ENCODE results near the gene ZCCHC7.
A peak's percentile ranks its signal among the peaks of the same experiment; 100 is the strongest.
"Not testable (repeated sequence)": the region's sequence is repeated elsewhere in the genome, so short reads cannot be mapped to it uniquely, and the experiment has no call there.

Gene ZCCHC7

DNA sequence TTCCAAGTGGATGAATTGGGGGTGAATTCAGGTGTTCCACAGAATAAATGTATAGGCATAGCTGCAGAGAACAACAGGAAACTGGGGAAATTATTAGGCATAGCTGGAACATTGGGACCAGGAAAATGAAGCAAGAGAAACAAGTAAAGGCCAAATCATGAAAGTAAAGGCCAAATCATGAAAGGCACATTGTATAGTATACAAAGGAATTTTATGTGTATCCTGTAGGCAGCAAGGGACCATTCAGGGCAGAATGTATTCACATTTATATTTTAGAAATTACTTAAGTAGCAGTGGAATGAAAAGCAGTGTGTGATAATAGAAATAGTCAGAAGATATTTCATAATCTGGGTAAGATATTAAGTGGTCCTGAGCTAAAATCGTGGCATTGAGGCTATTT is 174.8 kb downstream of the ZCCHC7 start:
- Histone ChIP-seq H3K27ac (ENCODE audit: insufficient read depth, low read length, poor library complexity, severe bottlenecking) (no peak overlapping the region), H3K4me1 (ENCODE audit: control insufficient read depth, insufficient read depth, low read length, poor library complexity, severe bottlenecking) (no peaks in the 10 kb centered on the region), H3K4me3 (ENCODE audit: insufficient read depth, low read depth, low read length, poor library complexity, severe bottlenecking) (no peak overlapping the region), H3K27me3 (replicated peaks; ENCODE audit: control insufficient read depth, insufficient read depth, low read length, poor library complexity, severe bottlenecking) (no peaks in the 10 kb centered on the region), H3K9me3 (ENCODE audit: control insufficient read depth, low read length) (no peaks in the 10 kb centered on the region), H3K36me3 (ENCODE audit: control insufficient read depth, insufficient read depth, low read length) (no peaks in the 10 kb centered on the region)
- no peak for DNase-seq

DNA sequence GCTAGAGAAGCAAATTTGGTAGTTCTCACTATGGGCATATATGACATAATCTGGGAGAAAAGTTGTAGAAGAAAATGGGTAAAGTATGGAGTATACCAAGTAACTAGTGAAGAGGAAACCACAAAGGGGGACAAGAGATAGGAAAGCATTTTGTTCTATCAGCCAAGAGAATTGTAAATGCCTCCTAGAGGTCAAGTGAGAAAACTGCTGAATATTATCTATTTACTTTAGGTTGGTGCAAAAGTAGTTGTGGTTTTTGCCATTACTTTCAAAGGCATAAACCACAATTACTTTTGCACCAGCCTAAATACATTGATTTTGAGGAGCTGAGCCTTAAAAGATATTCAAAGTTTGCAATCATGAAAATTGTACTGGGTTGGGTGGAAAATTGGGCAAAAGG is 175.4 kb downstream of the ZCCHC7 start:
- Histone ChIP-seq H3K4me3 (ENCODE audit: insufficient read depth, low read depth, low read length, poor library complexity, severe bottlenecking) (no peak overlapping the region), H3K4me1 (ENCODE audit: control insufficient read depth, insufficient read depth, low read length, poor library complexity, severe bottlenecking) (peaks cover 3% of the 10 kb centered on the region), H3K27me3 (replicated peaks; ENCODE audit: control insufficient read depth, insufficient read depth, low read length, poor library complexity, severe bottlenecking) (no peaks in the 10 kb centered on the region), H3K27ac (ENCODE audit: insufficient read depth, low read length, poor library complexity, severe bottlenecking) (no peak overlapping the region), H3K9me3 (ENCODE audit: control insufficient read depth, low read length) (no peaks in the 10 kb centered on the region), H3K36me3 (ENCODE audit: control insufficient read depth, insufficient read depth, low read length) (no peaks in the 10 kb centered on the region)
- DNase-seq, result no peak

DNA sequence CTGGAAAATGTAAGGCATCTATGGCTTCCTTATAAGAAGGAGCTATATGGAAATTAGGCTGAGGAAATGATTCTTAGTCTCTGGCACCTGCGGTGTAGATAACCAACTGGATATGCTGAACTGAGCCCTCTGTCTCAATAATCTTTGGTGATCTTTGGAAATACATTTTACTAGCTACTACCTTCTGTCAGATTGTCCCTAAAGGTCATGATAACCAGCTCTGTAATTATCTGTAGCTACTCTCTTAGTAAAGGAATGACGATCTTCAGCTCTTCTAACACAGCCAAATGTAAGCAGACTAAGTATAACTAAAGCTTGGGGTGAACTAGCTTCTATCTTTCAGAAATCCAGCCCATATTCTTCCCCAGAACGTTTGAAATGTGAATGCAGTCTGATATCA is 177.2 kb downstream of the ZCCHC7 start:
- no peaks in the 10 kb centered on the region for H3K9me3 ChIP-seq (ENCODE audit: control insufficient read depth, low read length)
- H3K27me3 ChIP-seq (replicated peaks; ENCODE audit: control insufficient read depth, insufficient read depth, low read length, poor library complexity, severe bottlenecking), result no peaks in the 10 kb centered on the region
- no peak overlapping the region for H3K27ac ChIP-seq (ENCODE audit: insufficient read depth, low read length, poor library complexity, severe bottlenecking)
- DNase-seq, result no peak
- H3K4me1 ChIP-seq (ENCODE audit: control insufficient read depth, insufficient read depth, low read length, poor library complexity, severe bottlenecking), result peaks cover 12% of the 10 kb centered on the region
- no peaks in the 10 kb centered on the region for H3K36me3 ChIP-seq (ENCODE audit: control insufficient read depth, insufficient read depth, low read length)
- no peak overlapping the region for H3K4me3 ChIP-seq (ENCODE audit: insufficient read depth, low read depth, low read length, poor library complexity, severe bottlenecking)

DNA sequence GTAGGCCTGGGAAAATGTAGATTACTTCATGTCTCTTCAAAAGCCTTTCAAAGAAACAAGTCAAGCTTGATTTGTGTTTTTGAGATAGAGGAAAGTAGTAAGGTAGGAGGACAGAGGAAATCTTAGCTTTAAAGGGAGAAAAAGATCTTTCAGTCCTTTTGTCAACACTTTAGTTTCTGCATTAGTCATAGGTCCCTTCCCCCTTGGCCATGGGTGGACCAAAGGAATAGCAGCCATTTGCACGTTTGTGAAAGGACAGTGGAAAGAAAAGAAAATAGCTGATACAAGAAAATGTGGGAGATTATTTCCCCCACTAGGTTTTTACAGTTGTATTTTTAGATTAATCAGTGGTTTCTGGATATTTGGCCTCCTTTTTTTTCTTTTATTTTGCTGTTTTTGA is 180.2 kb downstream of the ZCCHC7 start:
- Histone ChIP-seq H3K27me3 (replicated peaks; ENCODE audit: control insufficient read depth, insufficient read depth, low read length, poor library complexity, severe bottlenecking) (no peaks in the 10 kb centered on the region), H3K9me3 (ENCODE audit: control insufficient read depth, low read length) (no peaks in the 10 kb centered on the region), H3K4me1 (ENCODE audit: control insufficient read depth, insufficient read depth, low read length, poor library complexity, severe bottlenecking) (peaks cover 15% of the 10 kb centered on the region), H3K4me3 (ENCODE audit: insufficient read depth, low read depth, low read length, poor library complexity, severe bottlenecking) (no peak overlapping the region), H3K27ac (ENCODE audit: insufficient read depth, low read length, poor library complexity, severe bottlenecking) (no peak overlapping the region), H3K36me3 (ENCODE audit: control insufficient read depth, insufficient read depth, low read length) (peaks cover 7% of the 10 kb centered on the region)
- DNase-seq, result no peak

DNA sequence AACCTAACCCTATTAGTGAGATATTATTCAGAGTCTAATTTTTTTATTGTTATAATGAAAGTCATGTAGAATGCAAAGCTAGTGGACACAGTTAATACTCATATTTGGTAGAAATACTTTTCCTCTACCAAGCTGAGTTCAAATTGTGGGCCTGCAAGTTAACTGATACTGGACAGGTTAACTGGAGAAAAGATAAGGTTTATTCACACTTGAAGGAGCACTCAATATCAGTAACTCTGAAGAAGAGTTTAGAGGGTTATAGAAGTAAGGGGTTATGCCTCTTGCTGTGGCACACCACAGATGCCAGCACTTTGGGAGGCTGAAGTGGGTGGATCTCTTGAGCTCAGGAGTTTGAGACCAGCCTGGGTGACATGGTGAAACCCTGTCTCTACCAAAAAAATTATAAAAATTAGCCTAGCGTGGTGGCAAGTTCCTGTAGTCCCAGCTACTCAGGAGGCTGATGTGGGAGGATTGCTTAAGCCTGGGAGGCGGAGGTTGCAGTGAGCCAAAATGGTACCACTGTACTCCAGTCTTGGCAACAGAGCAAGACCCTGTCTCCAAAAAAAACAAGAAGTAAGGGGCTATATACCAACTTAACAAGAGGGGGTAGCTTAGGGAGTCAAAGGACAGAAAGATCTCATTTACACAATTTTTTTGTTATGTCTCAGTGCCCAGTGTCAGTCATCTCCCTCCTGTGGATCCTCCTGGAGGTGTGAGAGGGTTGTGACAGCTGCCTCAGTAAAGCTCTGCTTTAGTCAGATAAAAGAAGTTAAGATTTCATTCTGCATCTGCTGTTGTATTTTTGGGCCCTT is 180.9 kb downstream of the ZCCHC7 start:
- no peak overlapping the region for H3K4me3 ChIP-seq (ENCODE audit: insufficient read depth, low read depth, low read length, poor library complexity, severe bottlenecking)
- H3K27ac ChIP-seq (ENCODE audit: insufficient read depth, low read length, poor library complexity, severe bottlenecking), result no peak overlapping the region
- no peaks in the 10 kb centered on the region for H3K9me3 ChIP-seq (ENCODE audit: control insufficient read depth, low read length)
- peaks cover 9% of the 10 kb centered on the region for H3K36me3 ChIP-seq (ENCODE audit: control insufficient read depth, insufficient read depth, low read length)
- H3K4me1 ChIP-seq (ENCODE audit: control insufficient read depth, insufficient read depth, low read length, poor library complexity, severe bottlenecking), result peaks cover 15% of the 10 kb centered on the region
- no peak for DNase-seq
- no peaks in the 10 kb centered on the region for H3K27me3 ChIP-seq (replicated peaks; ENCODE audit: control insufficient read depth, insufficient read depth, low read length, poor library complexity, severe bottlenecking)

DNA sequence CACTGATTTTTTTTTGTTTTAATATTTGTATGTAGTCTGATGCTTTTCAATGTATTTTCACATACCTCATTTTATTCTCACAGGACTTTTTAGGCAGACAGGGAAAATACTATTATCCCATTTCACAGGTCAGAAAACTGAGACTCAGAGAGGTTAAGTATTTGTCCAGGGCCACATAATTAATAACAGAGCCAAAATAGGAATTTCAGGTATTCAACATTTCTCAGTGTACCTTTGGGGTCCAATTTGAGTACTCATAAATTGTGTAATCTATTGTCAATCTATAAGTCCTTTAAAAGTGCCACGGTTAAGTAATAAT is 181.4 kb downstream of the ZCCHC7 start:
- no peaks in the 10 kb centered on the region for H3K9me3 ChIP-seq (ENCODE audit: control insufficient read depth, low read length)
- no peak overlapping the region for H3K27ac ChIP-seq (ENCODE audit: insufficient read depth, low read length, poor library complexity, severe bottlenecking)
- H3K4me3 ChIP-seq (ENCODE audit: insufficient read depth, low read depth, low read length, poor library complexity, severe bottlenecking), result no peak overlapping the region
- peaks cover 9% of the 10 kb centered on the region for H3K36me3 ChIP-seq (ENCODE audit: control insufficient read depth, insufficient read depth, low read length)
- peaks cover 15% of the 10 kb centered on the region for H3K4me1 ChIP-seq (ENCODE audit: control insufficient read depth, insufficient read depth, low read length, poor library complexity, severe bottlenecking)
- no peaks in the 10 kb centered on the region for H3K27me3 ChIP-seq (replicated peaks; ENCODE audit: control insufficient read depth, insufficient read depth, low read length, poor library complexity, severe bottlenecking)
- no peak for DNase-seq

DNA sequence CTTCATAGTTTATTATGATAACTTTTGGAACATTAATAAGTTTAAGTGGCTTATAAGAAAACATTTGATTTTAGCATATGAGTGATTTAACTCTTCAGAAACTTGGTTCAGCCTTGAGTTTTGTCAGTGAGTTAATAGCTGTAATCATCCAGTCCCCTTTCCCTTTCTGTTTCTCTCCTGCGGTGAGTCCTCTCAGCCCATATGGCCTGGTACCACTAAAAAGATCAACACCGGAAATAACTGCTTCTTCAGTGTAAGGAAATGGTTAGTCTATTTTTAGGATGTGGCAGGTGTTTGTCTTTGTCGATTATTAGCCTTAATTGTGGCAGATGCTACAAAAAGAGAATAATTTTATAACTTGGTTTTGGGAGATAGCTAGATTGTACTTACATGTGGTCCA is 181.9 kb downstream of the ZCCHC7 start:
- no peak for DNase-seq
- peaks cover 9% of the 10 kb centered on the region for H3K36me3 ChIP-seq (ENCODE audit: control insufficient read depth, insufficient read depth, low read length)
- no peaks in the 10 kb centered on the region for H3K27me3 ChIP-seq (replicated peaks; ENCODE audit: control insufficient read depth, insufficient read depth, low read length, poor library complexity, severe bottlenecking)
- H3K9me3 ChIP-seq (ENCODE audit: control insufficient read depth, low read length), result no peaks in the 10 kb centered on the region
- H3K4me3 ChIP-seq (ENCODE audit: insufficient read depth, low read depth, low read length, poor library complexity, severe bottlenecking), result peak overlapping the region; percentile 10
- no peak overlapping the region for H3K27ac ChIP-seq (ENCODE audit: insufficient read depth, low read length, poor library complexity, severe bottlenecking)
- peaks cover 15% of the 10 kb centered on the region for H3K4me1 ChIP-seq (ENCODE audit: control insufficient read depth, insufficient read depth, low read length, poor library complexity, severe bottlenecking)

DNA sequence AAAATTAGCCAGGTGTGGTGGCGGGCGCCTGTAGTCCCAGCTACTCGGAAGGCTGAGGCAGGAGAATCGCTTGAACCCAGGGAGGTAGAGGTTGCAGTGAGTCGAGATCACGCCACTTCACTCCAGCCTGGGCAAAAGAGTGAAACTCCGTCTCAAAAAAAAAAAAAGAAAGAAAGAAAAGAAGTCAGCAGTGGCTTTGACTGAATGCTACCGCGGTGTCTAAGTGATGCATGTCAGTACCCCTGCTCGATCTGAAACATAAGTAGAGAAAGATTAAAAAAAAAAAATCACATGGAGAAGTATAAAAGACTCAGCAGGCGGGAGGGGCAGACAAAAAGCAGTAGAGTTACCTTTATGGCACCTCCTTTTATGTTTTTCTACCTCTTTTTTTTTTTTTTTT is 182.9 kb downstream of the ZCCHC7 start:
- not testable (repeated sequence) for H3K4me3 ChIP-seq (ENCODE audit: insufficient read depth, low read depth, low read length, poor library complexity, severe bottlenecking); H3K27ac ChIP-seq (ENCODE audit: insufficient read depth, low read length, poor library complexity, severe bottlenecking); H3K27me3 ChIP-seq (replicated peaks; ENCODE audit: control insufficient read depth, insufficient read depth, low read length, poor library complexity, severe bottlenecking); DNase-seq; H3K9me3 ChIP-seq (ENCODE audit: control insufficient read depth, low read length); H3K36me3 ChIP-seq (ENCODE audit: control insufficient read depth, insufficient read depth, low read length)
- peaks cover 15% of the 10 kb centered on the region for H3K4me1 ChIP-seq (ENCODE audit: control insufficient read depth, insufficient read depth, low read length, poor library complexity, severe bottlenecking)

DNA sequence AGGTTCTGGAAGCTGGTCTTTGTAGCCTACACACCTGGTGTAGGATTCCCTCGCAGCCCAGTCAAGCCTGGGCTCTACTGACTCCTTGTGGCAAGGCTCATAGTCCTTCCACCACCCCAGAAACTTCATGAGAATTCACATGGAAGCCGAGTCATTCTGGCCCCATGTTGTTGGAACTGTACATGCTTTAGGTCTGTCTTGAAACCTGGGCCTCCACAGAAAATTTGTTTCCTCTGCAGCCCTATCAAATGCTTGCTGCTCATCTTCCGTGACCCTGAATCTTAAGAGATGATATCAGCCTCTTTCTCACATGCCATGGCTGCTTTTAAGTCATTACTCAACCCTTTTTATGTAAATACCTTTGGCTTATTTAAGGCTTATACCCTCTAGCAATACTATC is 188.8 kb downstream of the ZCCHC7 start:
- Histone ChIP-seq H3K27me3 (replicated peaks; ENCODE audit: control insufficient read depth, insufficient read depth, low read length, poor library complexity, severe bottlenecking) (no peaks in the 10 kb centered on the region), H3K4me3 (ENCODE audit: insufficient read depth, low read depth, low read length, poor library complexity, severe bottlenecking) (no peak overlapping the region), H3K4me1 (ENCODE audit: control insufficient read depth, insufficient read depth, low read length, poor library complexity, severe bottlenecking) (no peaks in the 10 kb centered on the region), H3K27ac (ENCODE audit: insufficient read depth, low read length, poor library complexity, severe bottlenecking) (no peak overlapping the region), H3K36me3 (ENCODE audit: control insufficient read depth, insufficient read depth, low read length) (peaks cover 9% of the 10 kb centered on the region), H3K9me3 (ENCODE audit: control insufficient read depth, low read length) (no peaks in the 10 kb centered on the region)
- no peak for DNase-seq

DNA sequence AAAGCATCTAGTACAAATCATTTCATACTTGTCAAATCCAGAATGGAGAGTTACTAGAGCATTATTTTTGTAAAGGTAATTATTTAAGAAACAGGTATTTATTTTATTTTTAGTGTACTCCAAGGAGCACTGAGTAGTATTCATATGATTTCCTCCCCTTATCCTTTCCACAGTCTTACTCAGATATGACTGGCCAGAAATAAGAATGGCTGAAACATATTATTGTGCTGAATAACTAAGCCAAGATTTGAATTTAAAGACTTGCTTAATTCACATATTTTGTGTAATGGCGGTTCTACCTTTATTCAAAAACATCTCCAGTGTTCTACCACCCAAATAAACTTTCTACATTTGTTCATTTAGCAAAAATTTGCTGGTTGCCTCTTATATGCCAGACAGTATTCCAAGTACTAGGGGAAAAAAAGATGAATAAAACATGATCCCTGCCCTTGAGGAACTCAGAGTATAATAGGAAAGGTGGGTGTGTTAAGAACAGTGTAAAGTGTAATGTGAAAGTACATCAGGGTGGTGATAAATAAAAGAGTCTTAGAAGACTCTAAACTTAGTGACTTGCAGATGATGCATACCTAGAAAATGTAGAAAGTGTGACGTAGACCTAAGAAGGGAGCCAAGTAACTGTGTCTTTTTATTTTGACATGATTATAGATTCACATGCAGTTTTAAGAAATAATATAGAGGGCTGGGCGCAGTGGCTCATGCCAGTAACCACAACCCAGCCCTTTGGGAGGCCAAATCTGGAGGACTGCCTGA is 191.7 kb downstream of the ZCCHC7 start:
- Histone ChIP-seq H3K36me3 (ENCODE audit: control insufficient read depth, insufficient read depth, low read length) (no peaks in the 10 kb centered on the region), H3K27me3 (replicated peaks; ENCODE audit: control insufficient read depth, insufficient read depth, low read length, poor library complexity, severe bottlenecking) (no peaks in the 10 kb centered on the region), H3K4me3 (ENCODE audit: insufficient read depth, low read depth, low read length, poor library complexity, severe bottlenecking) (no peak overlapping the region), H3K9me3 (ENCODE audit: control insufficient read depth, low read length) (no peaks in the 10 kb centered on the region), H3K4me1 (ENCODE audit: control insufficient read depth, insufficient read depth, low read length, poor library complexity, severe bottlenecking) (no peaks in the 10 kb centered on the region), H3K27ac (ENCODE audit: insufficient read depth, low read length, poor library complexity, severe bottlenecking) (no peak overlapping the region)
- DNase-seq, result no peak

All from effector memory CD4-positive, alpha-beta T cell (primary cell).